ENCODE data around the gene GFRAL.

The GFRAL gene

GRCh38 chr6:55423933-55424332 lies 96.7 kb downstream of the GFRAL start:
- H3K4me3 ChIP-seq (replicated peaks; ENCODE audit: low read depth, low read length) = no peak overlapping the region
- TF ChIP-seq CTCF (IDR thresholded peaks at IDR 0.05; ENCODE audit: low read length, missing control alignments) = no peak
- no peak for DNase-seq (ENCODE audit: low read depth)

GRCh38 chr6:55433446-55434130 lies 106.3 kb downstream of the GFRAL start:
- TF ChIP-seq CTCF (IDR thresholded peaks at IDR 0.05; ENCODE audit: low read length, missing control alignments) = no peak
- H3K4me3 ChIP-seq (replicated peaks; ENCODE audit: low read depth, low read length) = no peak overlapping the region
- peak; percentile 58 for DNase-seq (ENCODE audit: low read depth)

- no peak for DNase-seq (ENCODE audit: low read depth)
- H3K4me3 ChIP-seq (replicated peaks; ENCODE audit: low read depth, low read length) = no peak overlapping the region
- no peak for TF ChIP-seq CTCF (IDR thresholded peaks at IDR 0.05; ENCODE audit: low read length, missing control alignments)
Observed at GRCh38 chr6:55437141-55437540, 109.9 kb downstream of the GFRAL start.

- no peak overlapping the region for H3K4me3 ChIP-seq (replicated peaks; ENCODE audit: low read depth, low read length)
- TF ChIP-seq CTCF (IDR thresholded peaks at IDR 0.05; ENCODE audit: low read length, missing control alignments) = no peak
- DNase-seq (ENCODE audit: low read depth) = no peak
Observed at GRCh38 chr6:55438203-55438602, 110.9 kb downstream of the GFRAL start.

GRCh38 chr6:55443238-55444134 lies 116.2 kb downstream of the GFRAL start:
- DNase-seq (ENCODE audit: low read depth) = no peak
- TF ChIP-seq CTCF (IDR thresholded peaks at IDR 0.05; ENCODE audit: low read length, missing control alignments) = no peak
- no peak overlapping the region for H3K4me3 ChIP-seq (replicated peaks; ENCODE audit: low read depth, low read length)

GRCh38 chr6:55445648-55446204 lies 118.5 kb downstream of the GFRAL start:
- TF ChIP-seq CTCF (IDR thresholded peaks at IDR 0.05; ENCODE audit: low read length, missing control alignments) = peak; percentile 55

More at GRCh38 chr6:55445648-55446204, 118.5 kb downstream of the GFRAL start:
- H3K4me3 ChIP-seq (replicated peaks; ENCODE audit: low read depth, low read length) = no peak overlapping the region
- DNase-seq (ENCODE audit: low read depth) = peak; percentile 69

All from fibroblast of pulmonary artery (primary cell).